Fibroblast of upper back skin (primary cell): ENCODE measurements around the gene SLC35A5.
"Not testable (repeated sequence)": the region's sequence is repeated elsewhere in the genome, so short reads cannot be mapped to it uniquely, and the experiment has no call there.

Experiments
- DNase-seq: peaks from one replicate; pipeline ENCODE4 v3.0.0-alpha.2; 2013

SLC35A5 gene, protein sequence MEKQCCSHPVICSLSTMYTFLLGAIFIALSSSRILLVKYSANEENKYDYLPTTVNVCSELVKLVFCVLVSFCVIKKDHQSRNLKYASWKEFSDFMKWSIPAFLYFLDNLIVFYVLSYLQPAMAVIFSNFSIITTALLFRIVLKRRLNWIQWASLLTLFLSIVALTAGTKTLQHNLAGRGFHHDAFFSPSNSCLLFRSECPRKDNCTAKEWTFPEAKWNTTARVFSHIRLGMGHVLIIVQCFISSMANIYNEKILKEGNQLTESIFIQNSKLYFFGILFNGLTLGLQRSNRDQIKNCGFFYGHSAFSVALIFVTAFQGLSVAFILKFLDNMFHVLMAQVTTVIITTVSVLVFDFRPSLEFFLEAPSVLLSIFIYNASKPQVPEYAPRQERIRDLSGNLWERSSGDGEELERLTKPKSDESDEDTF

DNA sequence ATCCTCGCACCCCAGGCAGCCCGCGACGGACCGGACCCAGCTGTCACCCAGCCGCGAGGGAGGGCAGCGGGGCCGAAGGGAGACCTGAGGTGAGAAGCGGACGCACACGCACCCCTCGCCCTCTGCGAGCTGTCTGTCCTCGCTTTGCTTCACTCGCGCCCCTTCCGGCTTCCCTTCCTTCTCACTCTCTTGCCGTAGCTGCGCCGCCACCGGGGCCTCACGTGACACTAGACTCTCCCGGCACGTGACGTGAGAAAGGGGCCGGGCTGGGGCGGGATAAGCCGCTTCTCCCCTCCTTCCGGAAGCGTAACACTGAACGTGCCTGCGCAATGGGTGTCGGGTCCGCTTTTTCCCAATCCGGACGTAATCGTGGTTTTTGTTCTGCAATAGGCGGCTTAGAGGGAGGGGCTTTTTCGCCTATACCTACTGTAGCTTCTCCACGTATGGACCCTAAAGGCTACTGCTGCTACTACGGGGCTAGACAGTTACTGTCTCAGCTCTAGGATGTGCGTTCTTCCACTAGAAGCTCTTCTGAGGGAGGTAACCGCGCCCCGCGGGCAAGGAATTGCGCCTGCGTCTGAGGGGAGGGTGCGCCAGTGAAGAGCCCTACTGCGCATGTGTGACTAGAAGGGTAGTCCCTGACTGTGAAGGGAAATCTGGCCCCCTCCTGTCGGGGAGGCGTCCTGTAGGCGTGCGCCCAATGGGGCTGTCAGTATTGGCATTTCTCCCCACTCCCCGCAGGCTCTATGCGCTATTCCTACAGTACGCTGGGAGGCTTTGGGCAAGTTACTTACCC is at the start of gene SLC35A5, which contains the start of gene ATG3:
TSS of gene SLC35A5 (plus strand) at position 312 of the 796 bp plus-strand sequence. CDS start 1,359 bp downstream, outside the sequence.
TSS of gene ATG3 (minus strand) at position 229 of the 796 bp plus-strand sequence. CDS start 434 bp downstream, outside the sequence.
- DNase-seq: peak; percentile 99

DNA sequence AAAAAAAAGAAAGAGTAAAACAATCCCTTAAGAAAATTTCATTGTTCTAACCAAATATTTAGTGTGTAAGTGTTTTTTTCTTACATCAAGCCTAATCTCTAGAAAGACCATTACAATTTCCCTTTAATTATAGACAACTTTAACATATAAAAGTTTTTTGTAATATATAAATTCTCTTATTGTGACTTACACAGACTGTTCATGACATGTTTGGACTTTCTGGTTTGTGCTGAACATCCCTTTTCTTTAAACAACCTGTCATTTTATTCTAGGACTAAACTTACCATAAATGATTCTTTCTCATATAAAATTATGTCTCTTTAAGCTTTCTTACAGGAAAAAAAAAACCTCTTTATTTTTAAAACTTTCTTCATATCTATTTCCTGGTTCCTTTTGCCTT is 49.5 kb upstream of the SLC35A5 start:
- no peak for DNase-seq

DNA sequence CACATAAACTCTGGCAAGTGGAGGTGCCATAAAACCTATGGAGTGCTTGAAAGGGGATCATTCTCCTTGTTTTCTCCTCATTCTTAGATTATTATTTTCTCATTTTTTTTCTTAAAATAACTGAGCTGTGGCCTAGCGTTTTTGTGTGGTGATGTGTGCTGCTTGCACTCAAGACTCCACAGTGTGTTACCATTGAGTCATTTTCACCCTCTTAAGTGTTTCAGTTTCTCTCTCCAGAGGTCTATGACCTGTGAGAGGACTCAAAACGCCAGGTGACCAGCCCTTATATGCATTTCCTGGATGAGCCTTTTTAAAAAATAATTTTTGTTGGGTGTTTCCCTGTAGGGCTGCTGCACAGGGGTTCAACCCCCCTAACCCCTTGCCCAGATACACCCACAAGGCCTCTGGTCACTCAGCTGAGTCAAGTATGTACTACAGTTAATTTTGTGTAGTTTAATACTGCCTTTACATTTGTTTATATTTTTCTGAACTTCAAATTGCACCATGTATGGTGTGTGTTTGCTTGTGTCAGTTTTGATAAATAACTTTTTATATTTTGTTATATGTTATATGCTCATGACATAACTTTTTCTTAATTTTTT is 47.2 kb upstream of the SLC35A5 start:
- DNase-seq: no peak

DNA sequence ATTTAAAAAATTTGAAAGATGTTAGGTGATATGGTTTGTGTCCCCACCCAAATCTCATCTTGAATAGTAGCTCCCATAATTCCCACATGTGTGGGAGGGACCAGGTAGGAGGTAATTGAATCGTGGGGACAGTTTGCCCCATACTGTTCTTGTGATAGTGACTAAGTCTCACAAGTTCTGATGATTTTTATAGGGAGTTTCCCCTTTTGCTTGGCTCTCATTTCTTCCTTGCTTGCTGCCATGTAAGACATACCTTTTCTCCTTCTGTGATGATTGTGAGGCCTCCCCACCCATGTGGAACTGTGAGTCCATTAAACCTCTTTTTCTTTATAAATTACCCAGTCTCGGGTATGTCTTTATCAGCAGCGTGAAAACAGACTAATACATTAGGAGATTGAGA is 42.9 kb upstream of the SLC35A5 start:
- DNase-seq: not testable (repeated sequence)

DNA sequence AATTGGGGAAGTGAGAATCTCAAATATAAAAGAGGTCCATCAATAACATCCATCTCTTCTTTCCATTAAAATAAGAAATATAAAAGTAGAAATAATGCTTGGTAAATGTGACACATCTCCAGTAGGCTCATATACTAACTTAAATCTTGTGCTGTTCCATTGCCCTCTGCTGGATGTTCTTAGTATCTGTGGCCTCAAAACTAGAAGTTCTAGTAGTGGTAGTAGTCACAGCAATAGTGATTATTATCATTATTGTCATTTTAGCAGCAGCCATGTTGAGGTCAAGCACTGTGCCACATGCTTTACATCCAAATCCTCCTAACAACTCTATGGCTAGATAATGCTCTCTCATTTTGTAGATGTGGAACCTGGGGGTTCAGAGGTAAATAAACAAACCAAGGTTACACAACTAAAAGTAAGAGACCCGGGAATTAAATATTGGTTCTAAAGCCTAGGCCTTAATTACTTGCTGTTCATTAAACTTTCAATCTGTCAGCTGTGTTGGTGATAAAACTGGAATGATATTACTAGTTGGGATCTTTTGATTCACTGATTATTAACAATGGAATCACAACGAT is 42.3 kb upstream of the SLC35A5 start:
- peak; percentile 69 for DNase-seq

DNA sequence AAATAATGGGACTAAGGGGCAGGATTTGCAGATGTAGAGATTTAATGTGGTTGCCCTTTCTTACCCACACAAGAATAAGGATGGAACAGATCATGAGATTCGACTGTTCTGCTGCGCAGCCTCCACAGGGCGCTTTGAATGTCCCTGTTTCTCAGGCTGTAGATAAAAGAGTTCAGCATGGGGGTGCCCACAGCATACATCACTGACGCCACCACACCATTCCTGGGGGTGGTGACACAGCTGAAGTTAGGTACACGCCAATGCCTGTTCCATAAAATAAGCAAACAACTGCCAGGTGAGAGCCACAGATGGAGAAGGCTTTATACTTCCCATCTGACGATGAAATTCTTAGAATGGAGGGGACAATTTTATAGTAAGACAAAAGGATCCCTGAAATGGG is 37.7 kb upstream of the SLC35A5 start:
- DNase-seq: not testable (repeated sequence)

DNA sequence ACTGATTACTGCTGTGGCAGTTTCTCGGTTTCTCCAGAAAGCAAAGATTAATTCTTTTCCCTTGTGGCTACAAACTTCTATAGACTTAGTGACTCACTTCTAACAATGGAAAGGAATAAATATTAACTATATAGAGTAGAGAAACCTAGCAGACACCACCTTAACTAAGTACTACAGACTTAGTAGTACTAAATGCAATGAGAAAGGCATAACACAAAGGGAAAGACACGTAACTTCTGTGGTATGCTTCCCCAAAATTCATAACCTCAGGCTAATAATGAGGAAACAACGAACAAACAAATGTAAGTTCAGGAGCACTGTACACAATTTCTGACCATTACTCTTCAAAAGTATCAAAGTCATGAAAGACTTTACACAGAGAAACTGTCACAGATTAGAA is 31.3 kb upstream of the SLC35A5 start:
- no peak for DNase-seq

DNA sequence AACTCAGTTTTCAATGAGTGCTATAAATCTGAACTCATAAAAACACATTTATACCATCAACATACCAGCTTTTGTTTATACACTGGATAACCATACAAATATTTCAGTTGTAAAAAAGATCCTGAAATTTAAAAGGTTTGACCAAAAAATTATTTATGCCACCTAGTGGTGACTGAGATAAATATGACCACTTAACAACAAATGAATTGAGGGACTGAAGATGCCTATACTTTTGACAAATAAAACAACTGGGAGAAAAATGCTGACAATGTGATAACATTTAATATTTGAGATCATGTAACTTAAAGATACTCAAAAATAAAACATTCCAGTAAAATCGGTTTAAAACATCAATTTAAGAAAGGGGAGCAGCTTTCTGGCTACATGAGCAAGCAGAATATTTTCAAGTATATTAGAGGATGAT is 30.5 kb upstream of the SLC35A5 start:
- DNase-seq: peak; percentile 33

DNA sequence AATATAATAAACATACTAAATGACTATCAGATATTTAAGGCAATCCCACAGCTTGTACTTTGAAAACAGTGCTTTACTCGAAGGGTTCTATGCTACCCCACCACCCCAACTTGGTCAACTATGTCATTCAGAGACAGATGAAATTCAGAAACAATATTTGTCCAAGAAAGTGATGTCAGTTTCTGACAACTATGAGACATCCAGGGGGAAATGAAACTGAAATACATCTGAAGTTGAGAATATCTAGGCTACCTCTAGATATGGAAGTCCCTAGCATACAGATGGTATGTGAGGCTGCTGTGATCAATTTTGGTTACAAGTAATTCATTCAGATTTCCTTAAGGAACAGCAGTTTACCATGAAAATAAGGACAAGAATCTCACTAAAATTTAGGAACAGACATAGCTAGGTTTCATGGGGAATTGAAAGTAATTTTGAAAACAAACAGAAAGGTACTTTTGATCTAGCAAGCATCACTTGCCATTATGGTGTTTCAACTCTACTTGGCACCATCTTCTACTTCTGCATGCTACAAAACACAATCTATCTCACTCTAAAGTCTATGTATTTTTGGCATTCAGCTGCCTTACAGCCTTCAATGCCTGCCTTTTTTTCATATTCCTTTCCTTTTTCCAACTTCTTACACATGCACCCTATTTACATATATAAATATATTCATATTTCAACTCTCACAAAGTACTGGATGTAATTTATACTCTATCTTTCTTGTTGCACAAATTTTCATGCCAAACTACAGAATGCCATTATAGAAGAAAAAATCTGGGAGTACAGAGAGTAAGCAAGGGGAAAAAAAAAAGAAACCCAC is 21.8 kb upstream of the SLC35A5 start:
- no peak for DNase-seq

DNA sequence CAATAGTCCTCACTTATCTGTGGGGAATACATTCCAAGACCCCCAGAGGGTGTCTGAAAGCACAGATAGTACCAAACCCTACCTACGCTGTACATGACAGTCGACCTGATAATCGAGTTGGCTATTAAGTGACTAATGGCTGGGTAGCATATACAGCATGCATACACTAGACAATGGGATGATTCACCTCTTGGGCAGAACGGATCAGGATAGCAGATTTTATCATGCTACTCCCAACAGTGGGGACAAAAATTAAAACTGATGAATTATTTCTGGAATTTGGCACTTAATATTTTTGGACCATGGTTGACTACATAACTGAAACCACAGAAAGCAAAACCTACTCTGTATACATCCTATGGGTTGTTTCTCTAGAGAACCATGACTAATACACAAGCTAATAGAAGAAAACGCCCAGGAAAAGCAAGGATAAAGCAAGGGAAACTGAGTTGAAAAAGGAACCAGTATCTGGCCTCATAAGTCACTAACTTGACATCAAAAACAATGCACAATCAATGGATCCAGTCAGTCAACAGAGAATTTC is 15.6 kb upstream of the SLC35A5 start:
- DNase-seq: peak; percentile 7

DNA sequence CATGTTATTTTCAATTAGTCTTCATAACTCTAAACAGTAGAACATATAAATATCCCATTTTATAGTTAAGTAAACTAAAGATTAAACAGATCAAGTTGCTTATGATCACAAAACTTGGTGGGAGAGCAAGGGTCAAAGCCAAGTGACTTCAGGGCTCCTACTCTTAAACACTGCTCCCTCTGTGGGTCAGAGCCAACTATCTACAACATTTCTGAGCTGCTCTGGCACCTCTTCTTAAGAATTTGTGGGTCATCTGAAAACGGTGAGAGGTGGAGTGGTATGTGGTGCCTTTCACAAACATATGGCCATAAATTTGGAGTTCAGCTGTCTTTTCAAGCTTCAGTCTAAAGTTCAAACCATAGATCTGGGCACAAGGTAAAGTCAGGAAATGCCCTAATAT is 11.0 kb upstream of the SLC35A5 start:
- DNase-seq: no peak

DNA sequence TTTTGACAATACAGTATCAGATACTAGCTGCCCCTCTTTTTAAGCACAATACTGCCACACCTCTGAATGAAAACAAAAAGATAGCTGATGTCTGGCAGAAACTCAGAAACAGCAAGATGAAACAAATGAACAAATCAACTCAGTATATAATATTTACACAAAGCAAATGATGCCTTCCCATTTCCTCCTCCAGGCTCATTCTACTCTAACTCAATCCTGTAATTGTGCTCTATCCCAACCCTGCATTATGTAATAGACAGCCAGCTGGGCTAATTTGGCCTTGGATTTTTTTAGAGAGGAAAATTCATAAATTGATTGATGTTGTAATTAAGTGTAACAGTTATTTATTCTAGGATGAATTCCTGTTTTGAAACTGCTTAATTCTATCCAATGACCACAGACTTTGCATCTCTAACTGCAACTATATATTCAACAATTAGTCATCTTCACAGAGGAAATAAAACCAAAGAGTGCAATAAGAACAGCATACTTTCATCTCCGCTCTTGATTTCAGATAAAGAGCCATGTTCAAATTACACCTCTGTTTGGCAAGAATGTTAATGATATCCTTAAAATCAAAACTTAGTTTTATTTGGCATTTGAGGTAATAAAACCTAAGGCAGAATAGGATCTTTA is 6.2 kb upstream of the SLC35A5 start:
- no peak for DNase-seq

DNA sequence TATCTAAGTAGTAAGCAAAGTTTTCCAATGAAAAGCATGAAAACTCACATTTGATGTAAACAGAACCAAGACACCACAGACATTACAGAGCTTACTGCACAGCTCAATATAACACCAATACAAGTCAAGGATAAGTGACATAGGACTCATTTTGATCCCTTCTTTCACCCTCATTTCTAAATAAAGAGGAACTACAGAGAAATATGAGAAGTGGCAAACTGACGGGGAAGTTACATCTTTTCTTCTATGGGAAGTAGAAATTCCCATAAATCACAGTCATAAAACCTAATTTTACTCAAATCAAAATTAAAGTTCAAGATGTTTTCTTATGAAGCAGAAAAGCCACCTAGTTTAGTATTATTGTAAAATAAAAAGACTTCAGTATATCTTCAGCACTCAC is 3.9 kb upstream of the SLC35A5 start:
- no peak for DNase-seq

DNA sequence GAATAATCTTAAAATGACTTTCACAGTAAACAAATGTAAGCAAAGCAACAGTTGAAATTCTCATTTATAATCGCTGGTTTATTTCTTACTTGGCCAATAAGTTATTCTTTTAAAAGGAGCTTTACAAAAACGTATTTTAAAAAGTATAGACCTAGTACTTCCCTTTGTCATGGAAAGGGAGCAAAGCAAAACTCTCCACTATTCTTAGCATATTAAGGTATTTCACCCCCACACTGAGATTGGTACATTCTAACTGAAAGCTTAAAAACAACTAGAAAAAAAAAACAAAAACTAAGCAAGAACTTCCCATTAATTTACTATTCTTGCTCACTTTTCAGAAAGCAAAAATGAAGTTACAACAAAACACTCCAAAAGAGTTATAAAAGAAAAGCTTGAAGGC is 1.5 kb upstream of the SLC35A5 start:
- no peak for DNase-seq

DNA sequence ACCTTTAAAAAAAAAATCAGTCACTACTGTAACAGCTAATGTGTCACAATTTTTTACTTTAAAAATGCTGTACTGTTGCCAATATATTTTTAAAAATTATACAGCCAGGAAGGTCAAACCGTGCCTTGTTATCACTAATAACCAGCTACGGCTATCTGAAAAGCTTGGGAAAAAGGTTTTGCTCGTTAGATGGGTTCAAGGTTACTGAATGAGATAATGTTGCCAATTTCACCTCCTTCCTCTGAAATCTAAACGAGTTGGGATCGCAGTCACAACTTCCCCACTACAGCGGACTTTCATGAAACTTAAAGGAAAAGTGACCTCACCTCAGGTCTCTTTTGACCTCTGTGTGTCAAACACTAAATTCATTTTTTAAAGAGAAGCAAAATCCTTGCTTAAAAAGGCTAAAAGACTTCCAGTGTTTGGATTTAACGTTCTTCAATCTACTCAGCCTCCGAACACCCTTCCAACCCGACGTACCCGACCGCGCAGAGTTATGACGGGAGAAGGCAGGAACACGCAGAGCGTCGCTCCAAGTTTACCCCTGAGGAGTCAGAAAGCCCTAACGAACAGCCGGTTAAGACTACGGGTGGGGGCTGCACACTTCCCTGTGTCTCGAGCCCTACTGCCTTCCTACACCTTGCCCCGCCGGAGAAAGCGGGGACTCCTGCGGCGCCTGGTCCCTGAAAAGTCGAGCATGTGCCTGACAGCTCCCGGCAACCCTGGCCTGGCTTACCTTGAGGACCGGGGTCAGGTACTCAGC is 943 bp upstream of the SLC35A5 start:
- DNase-seq: peak; percentile 84

DNA sequence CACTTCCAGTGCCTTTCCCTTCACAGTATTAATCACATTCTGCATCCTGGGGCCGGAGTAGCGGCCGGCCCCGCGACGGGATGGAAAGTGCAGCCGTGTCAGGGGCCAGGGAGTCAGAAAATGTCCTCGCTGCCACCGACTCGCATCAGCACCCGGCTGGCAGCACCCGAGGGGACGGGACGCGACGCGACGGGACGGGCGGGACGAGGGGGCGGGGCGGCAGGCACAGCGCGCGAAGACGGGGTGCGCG is 436 bp upstream of the SLC35A5 start:
- DNase-seq: no peak

DNA sequence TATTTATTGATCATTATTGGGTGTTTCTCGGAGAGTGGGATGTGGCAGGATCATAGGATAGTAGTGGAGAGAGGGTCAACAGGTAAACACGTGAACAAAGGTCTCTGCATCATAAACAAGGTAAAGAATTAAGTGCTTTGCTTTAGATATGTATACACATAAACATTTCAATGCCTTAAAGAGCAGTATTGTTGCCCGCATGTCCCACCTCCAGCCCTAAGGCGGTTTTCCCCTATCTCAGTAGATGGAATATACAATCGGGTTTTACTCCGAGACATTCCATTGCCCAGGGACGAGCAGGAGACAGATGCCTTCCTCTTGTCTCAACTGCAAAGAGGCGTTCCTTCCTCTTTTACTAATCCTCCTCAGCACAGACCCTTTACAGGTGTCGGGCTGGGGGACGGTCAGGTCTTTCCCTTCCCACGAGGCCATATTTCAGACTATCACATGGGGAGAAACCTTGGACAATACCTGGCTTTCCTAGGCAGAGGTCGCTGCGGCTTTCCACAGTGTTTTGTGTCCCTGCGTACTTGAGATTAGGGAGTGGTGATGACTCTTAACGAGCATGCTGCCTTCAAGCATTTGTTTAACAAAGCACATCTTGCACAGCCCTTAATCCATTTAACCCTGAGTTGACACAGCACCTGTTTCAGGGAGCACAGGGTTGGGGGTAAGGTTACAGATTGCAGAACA is 2.5 kb downstream of the SLC35A5 start:
- DNase-seq: not testable (repeated sequence)

DNA sequence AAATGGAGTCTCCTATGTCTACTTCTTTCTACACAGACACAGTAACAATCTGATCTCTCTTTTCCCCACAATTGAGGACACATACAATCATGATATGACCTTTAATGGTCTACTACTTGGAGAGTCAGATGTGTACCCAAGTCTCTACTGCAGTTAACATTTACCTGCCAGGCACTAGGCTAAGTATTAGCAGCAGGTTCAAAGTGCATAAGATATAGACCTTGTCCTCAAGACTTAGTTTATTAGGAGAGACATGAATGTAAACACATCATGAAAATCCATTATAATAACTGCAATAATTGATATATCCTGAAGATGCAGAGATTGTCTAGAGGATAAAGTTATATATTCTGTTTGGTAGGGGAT is 3.1 kb downstream of the SLC35A5 start:
- DNase-seq: no peak

DNA sequence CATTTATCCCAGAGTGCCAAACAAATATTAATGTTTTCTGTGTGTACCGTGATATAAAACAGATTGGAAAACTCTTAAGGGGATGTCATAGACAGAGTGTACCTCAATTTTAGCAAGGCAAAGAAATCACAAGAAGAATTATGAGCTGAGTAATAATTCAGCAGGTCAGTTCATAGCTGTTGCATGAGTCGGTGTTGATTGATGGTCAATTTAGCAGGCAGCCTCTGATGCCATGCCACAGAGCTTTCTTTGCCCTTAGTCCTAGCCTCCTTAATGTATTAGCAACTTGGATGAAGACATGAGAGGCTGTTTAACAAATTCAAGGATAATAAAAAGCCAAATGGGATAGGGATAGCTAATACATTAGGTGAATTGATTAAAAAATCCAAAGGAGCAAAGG is 6.8 kb downstream of the SLC35A5 start:
- DNase-seq: peak; percentile 34

DNA sequence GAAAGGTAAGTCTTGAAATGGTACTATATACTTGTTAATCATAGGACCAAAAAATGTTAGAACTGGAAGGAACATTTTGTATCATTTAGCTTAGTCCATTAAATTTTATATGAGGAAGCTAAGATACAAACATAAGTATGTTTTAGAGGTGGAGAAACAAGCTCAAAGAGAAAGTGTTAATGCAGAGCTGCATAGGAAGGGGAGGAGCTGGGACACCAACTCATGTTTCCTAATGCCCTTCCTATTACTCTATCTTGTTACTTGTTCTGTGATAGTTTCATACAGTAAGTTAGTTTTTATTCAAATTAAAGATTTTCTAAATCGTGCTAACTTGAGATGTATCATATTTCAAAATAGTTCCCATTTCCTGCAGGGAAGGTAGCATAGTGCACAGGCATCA is 7.4 kb downstream of the SLC35A5 start:
- DNase-seq: no peak
